Eye (tissue), 1 donor: ENCODE results near the gene PHYKPL.

Experiments
- DNase-seq: peaks from one replicate; pipeline ENCODE4 v3.0.0-alpha.2; 2015

Gene PHYKPL

DNA sequence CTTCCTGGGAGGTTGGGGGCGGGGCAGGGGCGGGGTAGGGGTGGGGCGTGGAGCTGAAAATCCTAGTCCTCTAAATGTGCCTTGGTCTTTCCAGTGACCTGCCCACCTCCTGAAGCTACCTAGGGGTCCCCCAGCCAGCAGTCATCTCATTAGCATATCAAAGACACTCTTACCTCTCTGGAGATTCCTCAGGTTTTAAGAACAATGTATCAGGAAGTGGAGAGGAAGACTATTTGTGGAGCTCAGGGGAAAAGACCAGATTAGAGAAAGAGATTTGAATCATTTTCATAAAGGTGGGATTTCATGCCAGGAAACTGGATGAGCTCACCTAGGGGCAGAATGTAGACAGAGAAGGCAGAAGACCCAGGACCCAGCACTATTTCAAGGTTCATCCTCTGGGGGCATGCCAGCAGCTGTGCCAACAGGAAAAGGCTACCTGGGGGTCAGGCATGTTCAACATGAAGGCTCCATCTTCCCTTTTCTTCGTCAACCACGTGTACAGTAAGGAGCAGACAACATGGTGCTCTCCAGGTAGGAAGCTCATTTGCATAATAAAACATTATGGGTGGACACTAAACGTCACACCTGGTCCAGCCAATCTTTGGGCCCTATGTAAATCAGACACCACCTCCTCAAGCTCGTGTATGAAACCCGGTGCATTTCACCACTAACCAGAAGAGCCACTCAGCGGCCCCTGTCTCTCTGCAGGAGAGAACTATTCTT lies 52.3 kb downstream of the PHYKPL start:
- DNase-seq, result no peak

DNA sequence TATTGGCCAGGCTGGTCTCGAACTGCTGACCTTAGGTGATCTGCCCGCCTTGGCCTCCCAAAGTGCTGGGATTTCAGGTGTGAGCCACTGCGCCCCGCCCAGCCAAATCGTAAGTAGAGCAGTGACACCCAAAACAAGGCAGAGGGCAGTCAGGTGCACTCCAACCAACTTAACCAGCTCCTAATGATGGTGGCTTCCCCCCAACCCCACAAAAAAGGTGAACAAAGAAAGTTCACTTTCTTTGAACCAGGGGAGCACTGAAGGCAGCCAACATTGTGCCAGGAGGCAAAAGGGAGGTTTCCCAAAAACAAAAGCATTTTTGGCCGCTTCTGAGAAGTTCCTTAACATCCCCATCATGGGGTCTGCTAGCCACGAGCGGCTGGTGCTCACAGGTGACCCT lies 55.0 kb downstream of the PHYKPL start:
- no peak for DNase-seq

DNA sequence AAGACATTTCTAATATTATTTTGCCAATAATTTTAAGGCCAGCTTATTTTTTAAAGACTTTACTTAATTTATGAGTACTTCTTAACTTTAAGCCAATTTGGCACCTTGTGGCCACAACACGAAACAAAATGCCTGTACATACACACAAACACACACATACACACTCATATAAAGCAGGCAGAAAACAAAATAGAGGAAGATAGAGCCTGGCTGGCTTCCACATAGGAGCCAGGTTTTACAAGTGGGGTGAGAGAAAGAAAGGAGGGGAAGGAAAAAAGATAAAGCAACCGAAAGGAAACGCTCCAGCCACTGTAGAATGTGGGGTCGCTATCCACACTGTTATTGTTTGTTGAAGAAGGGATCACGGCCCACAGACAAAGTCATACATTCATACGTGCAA lies 55.8 kb downstream of the PHYKPL start:
- DNase-seq, result no peak

GRCh38 chr5:178174456-178174855 lies 58.1 kb downstream of the PHYKPL start:
- no peak for DNase-seq

DNA sequence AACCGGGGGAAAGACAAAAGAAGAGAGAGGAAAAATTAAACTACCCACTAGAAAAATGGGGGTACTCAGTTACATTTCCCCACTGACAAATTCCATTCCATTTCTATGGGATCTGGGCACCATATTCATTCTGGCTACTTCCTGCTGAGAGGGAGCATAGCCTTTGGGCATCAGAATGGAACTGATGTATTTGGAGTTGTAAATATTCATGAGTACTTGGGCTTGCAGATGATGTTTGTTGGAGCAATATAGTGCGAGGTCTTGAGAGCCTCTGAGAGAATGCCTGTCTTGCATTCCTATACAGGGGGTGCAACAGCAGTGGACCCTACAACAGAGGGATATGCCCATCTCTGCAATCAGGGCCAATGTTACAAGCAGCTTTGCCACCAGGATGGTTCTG lies 62.1 kb downstream of the PHYKPL start:
- DNase-seq, result no peak

- no peak for DNase-seq
These were observed 67.0 kb downstream of the PHYKPL start for GRCh38 chr5:178165581-178165980.

DNA sequence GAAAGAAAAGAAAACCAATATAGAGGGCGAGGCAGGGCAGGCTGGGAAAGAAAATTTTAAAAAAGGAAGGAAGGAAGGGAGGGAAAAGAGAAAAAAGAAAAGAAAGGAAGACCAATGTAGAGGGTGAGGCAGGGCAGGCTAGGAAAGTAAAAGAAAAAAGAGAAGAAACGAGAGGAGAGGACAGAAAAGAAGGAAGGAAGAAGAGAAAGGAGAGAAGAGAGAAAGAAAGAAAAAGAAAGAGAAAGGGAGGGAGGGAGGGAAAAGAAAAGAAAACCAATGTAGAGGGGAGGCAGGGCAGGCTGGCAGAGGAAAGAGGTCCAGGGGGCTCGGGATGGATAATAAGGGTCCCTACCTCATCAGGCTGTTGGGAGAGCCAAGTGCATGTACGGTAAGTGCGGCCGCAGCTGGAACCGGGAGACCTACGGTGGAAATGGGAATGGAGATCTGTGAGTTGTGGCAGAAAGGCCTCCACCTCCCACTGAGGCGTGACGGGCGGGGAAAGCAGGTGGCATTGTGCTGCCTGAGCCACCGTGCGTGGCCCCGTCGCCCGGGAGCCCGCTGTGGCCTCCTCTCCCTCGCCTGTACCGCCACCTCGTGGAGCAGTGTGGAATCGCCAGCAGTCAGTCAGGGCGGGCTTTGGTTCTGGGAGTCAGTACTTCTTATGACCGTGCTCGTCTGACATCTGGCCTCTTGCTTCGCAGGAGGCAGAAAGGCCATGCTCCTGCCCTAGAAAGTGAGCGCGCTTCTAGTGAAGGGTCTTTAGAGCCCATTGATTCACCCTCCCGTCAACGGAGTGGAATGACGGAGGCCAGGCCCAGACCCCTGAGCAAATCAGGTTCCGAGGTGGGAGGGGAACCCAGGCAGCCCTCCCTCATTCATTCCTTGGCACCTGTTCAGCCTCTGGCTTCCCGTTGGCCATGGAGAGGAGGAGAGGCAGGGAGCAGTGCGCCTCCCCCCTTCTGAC lies 68.5 kb downstream of the PHYKPL start:
- DNase-seq, result peak; percentile 96

- DNase-seq, result no peak
These were observed 70.1 kb downstream of the PHYKPL start for GRCh38 chr5:178162481-178162880.

DNA sequence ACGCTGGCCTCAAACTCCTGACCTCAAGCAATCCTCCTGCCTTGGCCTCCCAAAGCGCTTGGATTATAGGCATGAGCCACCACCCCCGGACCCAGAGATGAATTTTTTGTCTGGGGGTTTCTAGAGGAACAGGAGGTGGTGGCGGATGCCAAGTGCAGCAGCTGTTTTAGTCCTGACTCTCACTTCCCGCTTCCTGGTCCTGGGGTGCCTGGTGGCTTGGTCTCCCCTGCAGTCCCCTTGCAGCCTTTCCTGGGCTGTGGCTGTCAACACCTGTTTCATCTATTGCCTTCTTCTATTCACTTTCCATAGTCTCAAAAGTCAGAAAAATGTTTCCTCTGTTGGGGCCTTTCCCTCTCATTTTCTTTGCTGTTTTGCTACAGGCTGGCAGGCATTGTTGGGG lies 72.4 kb downstream of the PHYKPL start:
- DNase-seq, result no peak
